Left ventricle myocardium inferior (tissue), 1 donor: ENCODE data around the gene LSM11. TPM values are rescaled to one million over a fixed set of nuclear protein-coding genes. Genes with fewer than 3 reads are reported as not detected.

Experiments used
- DNase-seq: peaks from one replicate; pipeline ENCODE4 v3.0.0-alpha.2; 2020
- H3K27ac ChIP-seq: fragments of 200-600 bp; replicated peaks from 2 replicates; pipeline ENCODE4 v1.8.0; 2021
- H3K27me3 ChIP-seq: fragments of 200-600 bp; 2 replicates; pipeline ENCODE4 v1.8.0; 2021; ENCODE audit warnings: low read depth
- H3K36me3 ChIP-seq: fragments of 200-600 bp; 2 replicates; pipeline ENCODE4 v1.8.0; 2021
- H3K4me1 ChIP-seq: fragments of 200-600 bp; 2 replicates; pipeline ENCODE4 v1.8.0; 2021
- H3K4me3 ChIP-seq: fragments of 200-600 bp; 2 replicates; pipeline ENCODE4 v1.8.0; 2021; ENCODE audit warnings: mild to moderate bottlenecking, moderate library complexity
- H3K9me3 ChIP-seq: fragments of 200-600 bp; replicated peaks from 2 replicates; pipeline ENCODE4 v1.8.0; 2021
- CTCF ChIP-seq: fragments of 200-600 bp; IDR thresholded peaks from 2 replicates; pipeline ENCODE4 v1.8.0; 2021; ENCODE audit warnings: antibody characterized with exemption, mild to moderate bottlenecking, borderline replicate concordance
- intact Hi-C: fragments of 100-400 bp; cut with micrococcal nuclease; formaldehyde crosslinking; loops from one replicate; pipeline ENCODE4 v1.11.0; 2022
- total RNA-seq: library from RNA; stranded (reverse); fragmentation: NEBNext Ultra II Directional; extraction: Animal tissue kit (Norgen Biotek cat#: 25700); gene quantifications from one replicate; pipeline ENCODE4 v1.2.1, GENCODE V29; 2021
- donor health status: DM: no; HTN: yes; CAD: no; lungs with severe emphysema.

LSM11 gene
- total RNA-seq, 1 donor from 2014 or later = 1.3 TPM

GRCh38 chr5:157710431-157710830 lies 33.1 kb upstream of the LSM11 start:
- H3K4me1 ChIP-seq = no peaks in the 10 kb centered on the region
- no peak for DNase-seq
- TF ChIP-seq CTCF = no peak
- no peak overlapping the region for H3K27ac ChIP-seq
- no peaks in the 10 kb centered on the region for H3K27me3 ChIP-seq
- intact Hi-C loops = no loop called here
- no peaks in the 10 kb centered on the region for H3K36me3 ChIP-seq
- no peak overlapping the region for H3K4me3 ChIP-seq
- no peaks in the 10 kb centered on the region for H3K9me3 ChIP-seq

GRCh38 chr5:157710882-157711281 lies 32.6 kb upstream of the LSM11 start:
- TF ChIP-seq CTCF = no peak
- Histone ChIP-seq H3K27ac (no peak overlapping the region), H3K4me3 (no peak overlapping the region), H3K9me3 (no peaks in the 10 kb centered on the region), H3K4me1 (no peaks in the 10 kb centered on the region), H3K36me3 (no peaks in the 10 kb centered on the region), H3K27me3 (no peaks in the 10 kb centered on the region)
- intact Hi-C loops = no loop called here
- no peak for DNase-seq

GRCh38 chr5:157713830-157714595 lies 29.5 kb upstream of the LSM11 start:
- no peaks in the 10 kb centered on the region for H3K36me3 ChIP-seq
- no peaks in the 10 kb centered on the region for H3K27me3 ChIP-seq
- no peak overlapping the region for H3K4me3 ChIP-seq
- no peak for TF ChIP-seq CTCF
- intact Hi-C loops = no loop called here
- H3K9me3 ChIP-seq = no peaks in the 10 kb centered on the region
- no peak for DNase-seq
- H3K4me1 ChIP-seq = peaks cover 8% of the 10 kb centered on the region
- no peak overlapping the region for H3K27ac ChIP-seq

GRCh38 chr5:157714596-157714864 lies 29.0 kb upstream of the LSM11 start:
- Histone ChIP-seq H3K4me3 (no peak overlapping the region), H3K36me3 (no peaks in the 10 kb centered on the region), H3K27me3 (no peaks in the 10 kb centered on the region), H3K4me1 (peaks cover 8% of the 10 kb centered on the region), H3K27ac (no peak overlapping the region), H3K9me3 (no peaks in the 10 kb centered on the region)
- no peak for TF ChIP-seq CTCF
- DNase-seq = no peak
- intact Hi-C loops = no loop called here

- no peak overlapping the region for H3K4me3 ChIP-seq
Measured at GRCh38 chr5:157718519-157718918, 25.0 kb upstream of the LSM11 start.

More at GRCh38 chr5:157718519-157718918, 25.0 kb upstream of the LSM11 start:
- Histone ChIP-seq H3K4me1 (peaks cover 8% of the 10 kb centered on the region), H3K27ac (peak overlapping the region; percentile 22), H3K9me3 (peaks cover 3% of the 10 kb centered on the region), H3K27me3 (no peaks in the 10 kb centered on the region), H3K36me3 (no peaks in the 10 kb centered on the region)
- DNase-seq = no peak
- intact Hi-C loops = loop anchor here (2.0 kb wide), 1 partner anchor 286 kb away; no protein-coding TSS in a partner anchor
- TF ChIP-seq CTCF = peak; percentile 74
